HG02981 (cell line): ENCODE results near the gene IAPP.
"Not testable (repeated sequence)": the region's sequence is repeated elsewhere in the genome, so short reads cannot be mapped to it uniquely, and the experiment has no call there.

Experiments used
- ATAC-seq: cut with Tn5 transposase; IDR thresholded peaks from one replicate; pipeline ENCODE4 v1.9.1; 2021; ENCODE audit warnings: mild to moderate bottlenecking, moderate library complexity; ENCODE audit not compliant: unreplicated experiment

Gene IAPP

DNA sequence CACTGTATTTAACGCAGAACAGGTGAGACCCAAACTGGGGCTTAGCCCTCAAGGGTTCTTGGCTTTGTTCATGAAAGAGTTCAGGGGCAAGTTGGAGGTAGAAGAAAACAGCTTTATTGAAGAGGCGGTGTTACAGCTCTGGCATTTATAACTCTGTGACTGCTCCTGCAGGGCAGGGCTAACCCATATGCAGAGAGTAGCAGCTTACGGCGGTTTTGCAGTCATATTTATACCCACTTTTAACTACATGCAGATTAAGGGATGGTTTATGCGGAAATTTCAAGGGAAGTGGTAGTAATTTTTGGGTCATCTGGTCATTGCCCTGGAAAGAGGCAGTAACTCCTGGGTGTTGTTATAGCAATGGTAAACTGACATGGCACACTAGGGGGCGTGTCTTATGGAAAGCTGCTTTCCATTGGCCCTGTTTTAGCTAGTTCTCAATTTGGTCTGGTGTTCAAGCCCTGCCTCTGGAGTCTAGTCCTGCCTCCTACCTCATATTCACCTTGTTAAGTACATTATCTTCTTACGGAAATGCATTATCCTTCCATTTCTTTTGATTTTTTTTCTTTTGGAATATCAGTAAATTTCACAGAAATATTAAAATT lies 1.8 kb upstream of the IAPP start:
- no peak for ATAC-seq

DNA sequence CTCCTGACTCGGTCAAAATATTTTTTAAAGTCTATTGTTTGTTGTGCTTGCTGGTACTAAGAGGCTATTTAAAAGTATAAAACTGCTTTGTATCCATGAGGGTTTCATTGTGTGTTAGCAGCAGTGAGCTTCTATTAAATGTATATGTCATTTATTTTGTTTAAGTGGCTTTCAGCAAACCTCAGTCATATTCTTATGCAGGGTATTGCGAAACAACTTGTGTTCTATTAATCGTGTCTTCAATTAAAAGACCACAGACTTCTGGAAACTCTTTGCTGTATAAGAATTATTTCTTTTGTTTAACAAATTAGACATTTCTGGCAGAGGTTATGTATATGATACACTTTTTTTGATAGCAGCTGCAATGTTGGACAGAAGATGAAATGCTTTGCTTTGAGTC lies 6.5 kb downstream of the IAPP start:
- no peak for ATAC-seq

DNA sequence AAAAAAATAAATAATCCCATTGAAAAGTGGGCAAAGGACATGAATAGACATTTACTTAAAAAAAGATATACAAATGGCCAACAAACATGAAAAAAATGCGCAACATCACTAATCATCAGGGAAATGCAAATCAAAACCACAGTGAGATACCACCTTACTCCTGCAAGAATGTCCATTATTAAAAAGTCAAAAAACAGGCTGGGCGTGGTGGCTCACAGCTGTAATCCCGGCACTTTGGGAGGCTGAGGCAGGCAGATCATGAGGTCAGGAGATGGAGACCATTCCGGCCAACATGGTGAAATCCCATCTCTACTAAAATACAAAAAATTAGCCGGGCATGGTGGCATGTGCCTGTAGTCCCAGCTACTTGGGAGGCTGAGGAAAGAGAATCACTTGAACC lies 8.6 kb downstream of the IAPP start:
- ATAC-seq, result not testable (repeated sequence)

DNA sequence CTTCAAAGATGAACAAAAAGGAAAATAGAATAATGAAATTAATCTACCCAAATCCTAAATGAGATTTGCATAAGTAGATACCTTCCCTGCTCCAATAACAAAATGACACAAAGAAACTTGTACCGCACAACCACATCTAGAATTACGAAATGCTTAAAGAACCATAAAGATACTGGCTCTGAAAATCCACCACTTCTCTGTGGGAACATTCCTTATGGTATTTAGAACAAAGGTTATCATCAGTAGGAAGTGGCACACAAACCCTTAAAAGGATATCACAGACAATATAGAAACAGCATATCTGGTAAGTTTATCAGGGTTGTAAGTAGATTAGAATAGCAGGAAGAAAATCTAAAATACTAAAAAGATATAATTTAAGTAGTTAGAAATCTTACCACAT lies 11.6 kb downstream of the IAPP start:
- no peak for ATAC-seq

GRCh38 chr12:21387174-21387573 lies 14.5 kb downstream of the IAPP start:
- ATAC-seq, result no peak

DNA sequence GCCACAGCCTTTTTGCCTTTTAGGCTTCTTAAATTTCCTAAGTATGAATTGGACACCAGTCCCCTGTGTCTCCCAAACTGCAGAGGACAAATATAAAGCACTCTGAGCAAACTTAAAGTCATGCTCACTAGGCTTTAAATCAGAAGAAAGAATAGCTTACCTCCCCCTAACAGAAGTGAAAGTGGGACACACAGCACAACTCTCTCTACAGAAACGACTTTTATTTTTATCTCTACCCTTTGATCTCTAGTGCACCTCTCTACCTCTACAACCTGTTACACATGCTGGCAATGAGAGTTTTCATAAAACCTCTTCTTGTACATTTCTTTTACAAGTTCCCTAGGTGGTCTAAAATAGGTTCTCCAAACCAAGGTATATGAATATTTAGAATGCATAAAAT lies 19.7 kb downstream of the IAPP start:
- ATAC-seq, result no peak

GRCh38 chr12:21394828-21395626 lies 22.3 kb downstream of the IAPP start:
- ATAC-seq, result not testable (repeated sequence)

GRCh38 chr12:21413369-21414277 lies 40.9 kb downstream of the IAPP start:
- ATAC-seq, result no peak

- no peak for ATAC-seq
Observed at GRCh38 chr12:21416511-21417121, 43.9 kb downstream of the IAPP start.

- not testable (repeated sequence) for ATAC-seq
Observed at GRCh38 chr12:21418398-21418797, 45.7 kb downstream of the IAPP start.

DNA sequence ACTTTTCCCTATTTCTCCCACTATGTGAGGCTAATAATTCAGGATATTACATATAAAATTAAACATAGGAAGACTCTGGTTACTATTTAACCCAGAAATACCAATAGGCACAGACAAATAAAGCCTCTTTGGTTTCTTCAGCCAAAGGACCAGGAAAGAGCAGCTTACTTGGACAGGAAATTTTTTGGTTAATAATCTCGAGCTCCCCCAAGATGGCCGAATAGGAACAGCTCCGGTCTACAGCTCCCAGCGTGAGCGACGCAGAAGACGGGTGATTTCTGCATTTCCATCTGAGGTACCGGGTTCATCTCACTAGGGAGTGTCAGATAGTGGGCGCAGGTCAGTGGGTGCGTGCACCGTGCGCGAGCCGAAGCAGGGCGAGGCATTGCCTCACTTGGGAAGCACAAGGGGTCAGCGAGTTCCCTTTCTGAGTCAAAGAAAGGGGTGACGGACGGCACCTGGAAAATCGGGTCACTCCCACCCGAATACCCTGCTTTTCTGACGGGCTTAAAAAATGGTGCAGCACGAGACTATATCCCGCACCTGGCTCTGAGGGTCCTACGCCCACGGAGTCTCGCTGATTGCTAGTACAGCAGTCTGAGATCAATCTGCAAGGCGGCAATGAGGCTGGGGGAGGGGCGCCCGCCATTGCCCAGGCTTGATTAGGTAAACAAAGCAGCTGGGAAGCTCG lies 46.5 kb downstream of the IAPP start:
- not testable (repeated sequence) for ATAC-seq

DNA sequence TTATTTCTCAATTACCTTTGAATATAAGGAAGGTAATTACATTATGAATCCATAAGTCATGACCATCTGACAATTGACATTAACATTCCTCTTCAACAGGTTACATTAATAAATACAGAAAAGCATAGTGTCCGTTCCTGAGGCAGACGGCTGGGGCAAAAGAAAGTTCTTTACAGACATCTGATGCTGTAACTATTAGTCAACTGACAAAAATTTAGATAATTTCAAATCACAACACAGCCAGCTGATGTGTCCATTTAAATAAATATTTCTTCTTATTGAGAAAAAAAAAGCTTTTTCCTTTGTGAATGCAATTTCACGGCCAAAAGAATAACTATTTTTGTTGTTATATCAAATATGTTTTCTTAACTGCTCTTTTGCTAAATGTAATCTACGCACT lies 55.5 kb downstream of the IAPP start:
- no peak for ATAC-seq
